Smooth muscle cell (in vitro differentiated cells): ENCODE data around the gene SV2C. TPM values are rescaled to one million over a fixed set of nuclear protein-coding genes. Genes with fewer than 3 reads are reported as not detected.

Experiments
- DNase-seq: peaks from one replicate; lab custom pipeline; 2025; ENCODE audit not compliant: unreplicated experiment; lab: John Stamatoyannopoulos, UW
- H2AFZ ChIP-seq: fragments of 200-600 bp; sonication (generic); 2 replicates; pipeline ENCODE4 v1.6.0; 2016; ENCODE audit warnings: antibody characterized with exemption, low read depth, mild to moderate bottlenecking
- H3F3A ChIP-seq: fragments of 200-600 bp; sonication (generic); 2 replicates; pipeline ENCODE4 v1.6.0; 2017; ENCODE audit warnings: antibody characterized with exemption, low read depth
- H3K27ac ChIP-seq: fragments of 200-600 bp; sonication (generic); 2 replicates; pipeline ENCODE4 v1.5.1; 2016; ENCODE audit warnings: low read depth, mild to moderate bottlenecking
- H3K27me3 ChIP-seq: fragments of 200-600 bp; sonication (generic); 2 replicates; pipeline ENCODE4 v1.6.1; 2016; ENCODE audit warnings: low read depth, mild to moderate bottlenecking
- H3K36me3 ChIP-seq: fragments of 200-600 bp; sonication (generic); 2 replicates; pipeline ENCODE4 v1.5.1; 2016; ENCODE audit warnings: low read depth
- H3K4me1 ChIP-seq: fragments of 200-600 bp; sonication (generic); 2 replicates; pipeline ENCODE4 v1.5.1; 2016; ENCODE audit warnings: low read depth
- H3K4me2 ChIP-seq: fragments of 200-600 bp; sonication (generic); 2 replicates; pipeline ENCODE4 v1.6.0; 2016; ENCODE audit warnings: mild to moderate bottlenecking
- H3K4me3 ChIP-seq: fragments of 200-600 bp; sonication (generic); 2 replicates; pipeline ENCODE4 v1.5.1; 2016; ENCODE audit warnings: mild to moderate bottlenecking
- H3K79me2 ChIP-seq: fragments of 200-600 bp; sonication (generic); 2 replicates; pipeline ENCODE4 v1.6.0; 2016; ENCODE audit warnings: low read depth, mild to moderate bottlenecking
- H3K9ac ChIP-seq: fragments of 200-600 bp; sonication (generic); 2 replicates; pipeline ENCODE4 v1.6.0; 2016; ENCODE audit warnings: low read depth
- H3K9me3 ChIP-seq: fragments of 200-600 bp; sonication (generic); replicated peaks from 2 replicates; pipeline ENCODE4 v1.5.1; 2016; ENCODE audit warnings: low read depth
- H4K20me1 ChIP-seq: fragments of 200-600 bp; sonication (generic); 2 replicates; pipeline ENCODE4 v1.6.0; 2016; ENCODE audit warnings: low read depth
- WGBS: methylation state at CpG from one replicate; pipeline ENCODE4 v1.1.7; 2016; ENCODE audit warnings: low lambda C conversion rate; 5-methylcytosine and 5-hydroxymethylcytosine counted together
- polyA plus RNA-seq: library from polyadenylated mRNA; unstranded; fragments of >200 nt; fragmentation: Nextera tagmentation; extraction: Ambion mirVana; gene quantifications from 2 replicates; pipeline ENCODE4 v1.2.1, GENCODE V29; 2016
- total RNA-seq: library from RNA; depleted of rRNA; stranded (reverse); fragments of >200 nt; gene quantifications from 2 replicates; pipeline ENCODE4 v1.2.3, GENCODE V29; 2014
- TF ChIP-seq, protein P1 (sequence below): fragments of 200-600 bp; sonication (generic); IDR thresholded peaks from 2 replicates; pipeline ENCODE4 v1.5.1; 2017; ENCODE audit warnings: borderline replicate concordance, mild to moderate bottlenecking, antibody characterized with exemption; ENCODE audit not compliant: insufficient read depth, poor library complexity, severe bottlenecking

SV2C gene
- total and polyA plus RNA-seq, 2 experiments from 2014 or later: not detected

DNA sequence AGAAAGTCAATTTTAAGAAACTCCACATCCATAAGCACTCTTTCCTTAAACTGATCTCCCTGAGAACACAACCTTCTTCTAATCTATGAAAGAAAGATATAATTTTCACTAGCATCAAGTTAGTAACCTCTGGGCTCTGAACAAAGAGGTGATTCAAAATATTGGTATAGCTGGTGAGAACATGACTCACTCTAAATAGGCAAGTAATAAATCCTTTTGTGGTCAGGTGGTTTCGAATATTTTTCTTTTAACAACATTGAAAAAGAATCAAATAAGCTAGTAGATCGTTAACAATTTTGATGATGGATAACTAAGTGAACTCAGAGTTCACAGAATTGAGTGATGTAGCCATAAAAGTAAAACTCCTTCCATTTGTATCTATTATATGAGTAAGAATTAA is 169.3 kb downstream of the SV2C start:
- Histone ChIP-seq H3F3A (no peaks in the 10 kb centered on the region), H3K36me3 (no peaks in the 10 kb centered on the region)

DNA sequence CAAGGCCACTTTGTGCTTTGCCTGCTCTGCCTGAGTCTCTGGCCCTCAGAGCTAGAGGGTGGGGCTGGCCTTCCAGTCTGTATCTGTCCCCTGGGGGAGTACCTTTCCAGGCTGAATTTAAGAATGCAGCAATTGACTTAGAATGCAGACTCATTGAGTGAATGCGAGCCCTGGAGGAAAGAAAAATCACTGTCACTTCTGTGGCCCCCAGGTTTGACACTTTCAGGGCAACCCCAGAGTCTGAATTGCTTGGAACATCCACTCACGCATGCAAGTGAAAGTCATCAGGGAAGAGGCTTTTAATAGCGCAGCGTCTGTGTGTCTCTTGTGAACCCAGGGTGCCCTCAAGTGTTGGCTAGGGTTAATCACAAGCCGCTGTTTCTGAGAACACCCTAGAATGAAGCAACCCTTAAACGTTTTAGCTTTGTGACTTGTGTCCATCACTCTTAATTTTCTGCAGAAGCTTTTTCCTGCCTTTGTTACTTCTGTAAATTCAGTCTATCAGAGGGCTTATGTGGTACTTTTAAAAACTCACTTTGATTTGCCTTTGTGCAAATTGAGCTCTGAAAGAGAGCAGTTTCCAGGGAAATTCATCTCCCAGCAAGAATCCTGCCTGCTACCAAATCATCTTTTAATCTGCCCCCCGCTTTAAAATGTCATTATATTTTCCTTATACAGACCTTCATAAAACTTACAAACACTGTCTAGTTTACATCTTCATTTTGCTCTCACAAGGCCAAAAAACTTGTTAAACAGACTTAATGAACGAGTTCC is 173.1 kb downstream of the SV2C start:
- Histone ChIP-seq H3K4me1 (no peaks in the 10 kb centered on the region), H3K36me3 (no peaks in the 10 kb centered on the region), H3K27ac (no peak overlapping the region), H3K27me3 (peaks cover 1% of the 10 kb centered on the region), H3K9ac (no peak overlapping the region), H2AFZ (no peak overlapping the region), H3K4me2 (no peak overlapping the region), H4K20me1 (no peaks in the 10 kb centered on the region), H3K4me3 (no peak overlapping the region), H3F3A (no peaks in the 10 kb centered on the region), H3K79me2 (no peaks in the 10 kb centered on the region), H3K9me3 (no peaks in the 10 kb centered on the region)
- 21% methylated on average over 8 of the region's 8 CpGs for WGBS
- TF ChIP-seq, protein P1, sequence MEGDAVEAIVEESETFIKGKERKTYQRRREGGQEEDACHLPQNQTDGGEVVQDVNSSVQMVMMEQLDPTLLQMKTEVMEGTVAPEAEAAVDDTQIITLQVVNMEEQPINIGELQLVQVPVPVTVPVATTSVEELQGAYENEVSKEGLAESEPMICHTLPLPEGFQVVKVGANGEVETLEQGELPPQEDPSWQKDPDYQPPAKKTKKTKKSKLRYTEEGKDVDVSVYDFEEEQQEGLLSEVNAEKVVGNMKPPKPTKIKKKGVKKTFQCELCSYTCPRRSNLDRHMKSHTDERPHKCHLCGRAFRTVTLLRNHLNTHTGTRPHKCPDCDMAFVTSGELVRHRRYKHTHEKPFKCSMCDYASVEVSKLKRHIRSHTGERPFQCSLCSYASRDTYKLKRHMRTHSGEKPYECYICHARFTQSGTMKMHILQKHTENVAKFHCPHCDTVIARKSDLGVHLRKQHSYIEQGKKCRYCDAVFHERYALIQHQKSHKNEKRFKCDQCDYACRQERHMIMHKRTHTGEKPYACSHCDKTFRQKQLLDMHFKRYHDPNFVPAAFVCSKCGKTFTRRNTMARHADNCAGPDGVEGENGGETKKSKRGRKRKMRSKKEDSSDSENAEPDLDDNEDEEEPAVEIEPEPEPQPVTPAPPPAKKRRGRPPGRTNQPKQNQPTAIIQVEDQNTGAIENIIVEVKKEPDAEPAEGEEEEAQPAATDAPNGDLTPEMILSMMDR: peak; percentile 72
- peak; percentile 3 for DNase-seq

More for the DNA sequence above, 169.3 kb downstream of the SV2C start:
- Histone ChIP-seq H4K20me1 (no peaks in the 10 kb centered on the region), H3K4me3 (no peak overlapping the region), H3K79me2 (no peaks in the 10 kb centered on the region), H2AFZ (no peak overlapping the region), H3K4me2 (no peak overlapping the region), H3K27me3 (peaks cover 10% of the 10 kb centered on the region), H3K27ac (no peak overlapping the region), H3K4me1 (no peaks in the 10 kb centered on the region), H3K9ac (no peak overlapping the region), H3K9me3 (no peaks in the 10 kb centered on the region)
- no peak for DNase-seq
- WGBS: 78% methylated on average over 2 of the region's 2 CpGs
- TF ChIP-seq, protein P1: no peak

DNA sequence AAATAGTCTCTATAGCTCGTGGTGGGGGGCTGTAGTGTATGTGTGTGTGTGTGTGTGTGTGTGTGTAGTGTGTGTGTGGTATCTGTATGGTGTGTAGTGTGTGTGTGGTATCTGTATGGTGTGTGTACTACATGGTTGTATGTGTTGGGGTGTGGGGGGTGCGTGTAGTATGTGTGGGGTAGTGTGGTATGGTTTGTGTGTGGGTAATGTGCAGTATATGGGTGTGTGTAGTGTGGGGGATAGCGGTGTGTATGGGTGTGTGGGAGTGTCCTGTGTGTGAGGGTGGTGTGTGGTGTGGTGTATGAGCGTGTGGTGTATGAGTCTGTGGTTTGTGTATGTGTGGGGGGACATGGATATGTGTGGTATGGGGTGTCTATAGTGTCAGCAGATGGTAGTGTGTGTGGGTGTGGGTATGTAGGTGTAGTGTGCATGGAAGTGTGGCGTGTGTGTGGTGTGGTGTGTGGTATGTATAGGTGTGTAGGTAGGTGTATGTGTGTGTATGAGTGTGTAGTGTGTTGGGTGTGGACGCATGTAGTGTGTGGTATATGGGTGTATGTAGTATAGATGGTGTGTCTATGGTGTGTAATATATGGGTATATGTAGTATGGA is 174.1 kb downstream of the SV2C start:
- TF ChIP-seq, protein P1: no peak
- Histone ChIP-seq H3K9ac (no peak overlapping the region), H3K4me2 (no peak overlapping the region), H2AFZ (no peak overlapping the region), H3K4me1 (no peaks in the 10 kb centered on the region), H4K20me1 (no peaks in the 10 kb centered on the region), H3K9me3 (no peaks in the 10 kb centered on the region), H3K27ac (no peak overlapping the region), H3K79me2 (no peaks in the 10 kb centered on the region), H3K36me3 (no peaks in the 10 kb centered on the region), H3F3A (no peaks in the 10 kb centered on the region), H3K4me3 (no peak overlapping the region), H3K27me3 (no peaks in the 10 kb centered on the region)
- DNase-seq: no peak
- WGBS: 81% methylated on average over 6 of the region's 6 CpGs
